OCI-LY3 (cell line): ENCODE results near the gene BBOX1.

Source experiments
- H2AFZ ChIP-seq: fragments of 200-600, 300-600 bp; shearing (Covaris generic); 2 replicates; pipeline ENCODE4 v1.6.0; 2014; ENCODE audit warnings: antibody characterized with exemption, low read depth, low read length
- H3K27ac ChIP-seq: fragments of 200-600, 300-600 bp; sonication (generic); 2 replicates; pipeline ENCODE4 v1.5.1; 2014; ENCODE audit warnings: mild to moderate bottlenecking, low read length, moderate library complexity, mixed read lengths
- H3K27me3 ChIP-seq: fragments of 200-600, 300-600 bp; sonication (generic); 2 replicates; pipeline ENCODE4 v1.6.1; 2014; ENCODE audit warnings: low read depth, low read length, mixed read lengths
- H3K36me3 ChIP-seq: fragments of 200-600, 300-600 bp; sonication (generic); replicated peaks from 2 replicates; pipeline ENCODE3; 2014; ENCODE audit warnings: low read depth, low read length, mixed read lengths
- H3K4me1 ChIP-seq: fragments of 300-600, 200-600 bp; sonication (generic); 2 replicates; pipeline ENCODE4 v1.6.1; 2014; ENCODE audit warnings: low read length, mixed read lengths
- H3K4me2 ChIP-seq: fragments of 200-600, 300-600 bp; sonication (generic); 2 replicates; pipeline ENCODE4 v1.6.1; 2014; ENCODE audit warnings: low read length, mixed read lengths
- H3K4me3 ChIP-seq: fragments of 300-600, 200-600 bp; sonication (generic); 2 replicates; pipeline ENCODE4 v1.5.1; 2014; ENCODE audit warnings: antibody characterized with exemption, mild to moderate bottlenecking, low read length, moderate library complexity
- H3K79me2 ChIP-seq: fragments of 300-600, 200-600 bp; shearing (Covaris generic); 2 replicates; pipeline ENCODE4 v1.6.1; 2014; ENCODE audit warnings: mild to moderate bottlenecking, low read length, mixed read lengths
- H3K9ac ChIP-seq: fragments of 300-600, 200-600 bp; shearing (Covaris generic); 2 replicates; pipeline ENCODE4 v1.6.0; 2014; ENCODE audit warnings: mild to moderate bottlenecking, low read length, moderate library complexity
- H3K9me3 ChIP-seq: fragments of 200-600, 300-600 bp; shearing (Covaris generic); 2 replicates; pipeline ENCODE4 v1.6.1; 2014; ENCODE audit warnings: low read length, mixed read lengths; ENCODE audit not compliant: insufficient read depth
- H4K20me1 ChIP-seq: fragments of 200-600, 300-600 bp; sonication (generic); 2 replicates; pipeline ENCODE4 v1.6.1; 2016; ENCODE audit warnings: low read length, mixed read lengths; ENCODE audit not compliant: insufficient read depth
- EZH2phosphoT487 ChIP-seq: fragments of 200-600 bp; shearing (Covaris generic); IDR thresholded peaks from 2 replicates; pipeline ENCODE4 v1.6.1; 2018; ENCODE audit warnings: antibody characterized with exemption, mixed run types, low read depth
- TF ChIP-seq, protein P1 (sequence below): fragments of 200-600, 300-600 bp; sonication (generic); IDR thresholded peaks from 2 replicates; pipeline ENCODE4 v1.5.1; 2014; ENCODE audit warnings: antibody characterized with exemption, low read length, low read depth

The BBOX1 gene

GRCh38 chr11:27060816-27061460, 20.3 kb downstream of the BBOX1 start:
- Histone ChIP-seq H3K4me1 (no peaks in the 10 kb centered on the region), H3K4me2 (no peak overlapping the region), H3K27ac (no peak overlapping the region), H3K79me2 (no peaks in the 10 kb centered on the region), H3K36me3 (no peaks in the 10 kb centered on the region), H3K9me3 (no peaks in the 10 kb centered on the region), H3K4me3 (no peak overlapping the region), H2AFZ (no peak overlapping the region), H4K20me1 (no peaks in the 10 kb centered on the region), H3K9ac (no peak overlapping the region), H3K27me3 (no peaks in the 10 kb centered on the region)
- TF ChIP-seq, protein P1, sequence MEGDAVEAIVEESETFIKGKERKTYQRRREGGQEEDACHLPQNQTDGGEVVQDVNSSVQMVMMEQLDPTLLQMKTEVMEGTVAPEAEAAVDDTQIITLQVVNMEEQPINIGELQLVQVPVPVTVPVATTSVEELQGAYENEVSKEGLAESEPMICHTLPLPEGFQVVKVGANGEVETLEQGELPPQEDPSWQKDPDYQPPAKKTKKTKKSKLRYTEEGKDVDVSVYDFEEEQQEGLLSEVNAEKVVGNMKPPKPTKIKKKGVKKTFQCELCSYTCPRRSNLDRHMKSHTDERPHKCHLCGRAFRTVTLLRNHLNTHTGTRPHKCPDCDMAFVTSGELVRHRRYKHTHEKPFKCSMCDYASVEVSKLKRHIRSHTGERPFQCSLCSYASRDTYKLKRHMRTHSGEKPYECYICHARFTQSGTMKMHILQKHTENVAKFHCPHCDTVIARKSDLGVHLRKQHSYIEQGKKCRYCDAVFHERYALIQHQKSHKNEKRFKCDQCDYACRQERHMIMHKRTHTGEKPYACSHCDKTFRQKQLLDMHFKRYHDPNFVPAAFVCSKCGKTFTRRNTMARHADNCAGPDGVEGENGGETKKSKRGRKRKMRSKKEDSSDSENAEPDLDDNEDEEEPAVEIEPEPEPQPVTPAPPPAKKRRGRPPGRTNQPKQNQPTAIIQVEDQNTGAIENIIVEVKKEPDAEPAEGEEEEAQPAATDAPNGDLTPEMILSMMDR, result no peak
- no peak for TF ChIP-seq EZH2phosphoT487

GRCh38 chr11:27061461-27061821, 20.8 kb downstream of the BBOX1 start:
- no peak overlapping the region for H3K27ac ChIP-seq
- H2AFZ ChIP-seq, result no peak overlapping the region
- no peak overlapping the region for H3K4me2 ChIP-seq
- H3K79me2 ChIP-seq, result no peaks in the 10 kb centered on the region
- H3K9me3 ChIP-seq, result no peaks in the 10 kb centered on the region
- no peak overlapping the region for H3K9ac ChIP-seq
- TF ChIP-seq, protein P1, result no peak
- no peak for TF ChIP-seq EZH2phosphoT487
- H3K4me1 ChIP-seq, result no peaks in the 10 kb centered on the region
- no peaks in the 10 kb centered on the region for H4K20me1 ChIP-seq
- no peaks in the 10 kb centered on the region for H3K36me3 ChIP-seq
- H3K4me3 ChIP-seq, result no peak overlapping the region
- no peaks in the 10 kb centered on the region for H3K27me3 ChIP-seq

- no peak overlapping the region for H3K27ac ChIP-seq
- no peaks in the 10 kb centered on the region for H4K20me1 ChIP-seq
- H3K36me3 ChIP-seq, result no peaks in the 10 kb centered on the region
- H3K9me3 ChIP-seq, result no peaks in the 10 kb centered on the region
- no peaks in the 10 kb centered on the region for H3K27me3 ChIP-seq
- H3K4me2 ChIP-seq, result no peak overlapping the region
- H3K79me2 ChIP-seq, result no peaks in the 10 kb centered on the region
- H3K9ac ChIP-seq, result no peak overlapping the region
- TF ChIP-seq, protein P1, result no peak
- no peak for TF ChIP-seq EZH2phosphoT487
- H3K4me1 ChIP-seq, result no peaks in the 10 kb centered on the region
- H2AFZ ChIP-seq, result no peak overlapping the region
- H3K4me3 ChIP-seq, result no peak overlapping the region
These were observed 23.5 kb downstream of the BBOX1 start for GRCh38 chr11:27064086-27064485.

- Histone ChIP-seq H3K9me3 (no peaks in the 10 kb centered on the region), H3K27ac (no peak overlapping the region)
- TF ChIP-seq EZH2phosphoT487, result no peak
- TF ChIP-seq, protein P1, result no peak
These were observed 34.6 kb downstream of the BBOX1 start for GRCh38 chr11:27075192-27075591.

More at GRCh38 chr11:27075192-27075591, 34.6 kb downstream of the BBOX1 start:
- Histone ChIP-seq H3K36me3 (no peaks in the 10 kb centered on the region), H3K79me2 (no peaks in the 10 kb centered on the region), H3K27me3 (no peaks in the 10 kb centered on the region), H2AFZ (no peak overlapping the region), H3K4me2 (no peak overlapping the region), H4K20me1 (no peaks in the 10 kb centered on the region), H3K9ac (no peak overlapping the region), H3K4me1 (no peaks in the 10 kb centered on the region), H3K4me3 (no peak overlapping the region)
